OCI-LY3 (cell line): Measurements from ENCODE around the gene POU5F2.

Source experiments
- H2AFZ ChIP-seq: fragments of 200-600, 300-600 bp; shearing (Covaris generic); 2 replicates; pipeline ENCODE4 v1.6.0; 2014; ENCODE audit warnings: antibody characterized with exemption, low read depth, low read length
- H3K27ac ChIP-seq: fragments of 200-600, 300-600 bp; sonication (generic); 2 replicates; pipeline ENCODE4 v1.5.1; 2014; ENCODE audit warnings: mild to moderate bottlenecking, low read length, moderate library complexity, mixed read lengths
- H3K27me3 ChIP-seq: fragments of 200-600, 300-600 bp; sonication (generic); 2 replicates; pipeline ENCODE4 v1.6.1; 2014; ENCODE audit warnings: low read depth, low read length, mixed read lengths
- H3K36me3 ChIP-seq: fragments of 200-600, 300-600 bp; sonication (generic); replicated peaks from 2 replicates; pipeline ENCODE3; 2014; ENCODE audit warnings: low read depth, low read length, mixed read lengths
- H3K4me1 ChIP-seq: fragments of 300-600, 200-600 bp; sonication (generic); 2 replicates; pipeline ENCODE4 v1.6.1; 2014; ENCODE audit warnings: low read length, mixed read lengths
- H3K4me2 ChIP-seq: fragments of 200-600, 300-600 bp; sonication (generic); 2 replicates; pipeline ENCODE4 v1.6.1; 2014; ENCODE audit warnings: low read length, mixed read lengths
- H3K4me3 ChIP-seq: fragments of 300-600, 200-600 bp; sonication (generic); 2 replicates; pipeline ENCODE4 v1.5.1; 2014; ENCODE audit warnings: antibody characterized with exemption, mild to moderate bottlenecking, low read length, moderate library complexity
- H3K79me2 ChIP-seq: fragments of 300-600, 200-600 bp; shearing (Covaris generic); 2 replicates; pipeline ENCODE4 v1.6.1; 2014; ENCODE audit warnings: mild to moderate bottlenecking, low read length, mixed read lengths
- H3K9ac ChIP-seq: fragments of 300-600, 200-600 bp; shearing (Covaris generic); 2 replicates; pipeline ENCODE4 v1.6.0; 2014; ENCODE audit warnings: mild to moderate bottlenecking, low read length, moderate library complexity
- H3K9me3 ChIP-seq: fragments of 200-600, 300-600 bp; shearing (Covaris generic); 2 replicates; pipeline ENCODE4 v1.6.1; 2014; ENCODE audit warnings: low read length, mixed read lengths; ENCODE audit not compliant: insufficient read depth
- H4K20me1 ChIP-seq: fragments of 200-600, 300-600 bp; sonication (generic); 2 replicates; pipeline ENCODE4 v1.6.1; 2016; ENCODE audit warnings: low read length, mixed read lengths; ENCODE audit not compliant: insufficient read depth
- CTCF ChIP-seq: fragments of 200-600, 300-600 bp; sonication (generic); IDR thresholded peaks from 2 replicates; pipeline ENCODE4 v1.5.1; 2014; ENCODE audit warnings: antibody characterized with exemption, low read length, low read depth
- EZH2phosphoT487 ChIP-seq: fragments of 200-600 bp; shearing (Covaris generic); IDR thresholded peaks from 2 replicates; pipeline ENCODE4 v1.6.1; 2018; ENCODE audit warnings: antibody characterized with exemption, mixed run types, low read depth

Gene POU5F2

GRCh38 chr5:93755716-93756115, 14.3 kb upstream of the POU5F2 start:
- Histone ChIP-seq H3K4me3 (no peak overlapping the region), H3K27ac (no peak overlapping the region), H3K4me1 (no peaks in the 10 kb centered on the region), H3K9ac (no peak overlapping the region), H3K4me2 (no peak overlapping the region), H2AFZ (no peak overlapping the region), H3K9me3 (no peaks in the 10 kb centered on the region), H3K79me2 (no peaks in the 10 kb centered on the region), H4K20me1 (no peaks in the 10 kb centered on the region), H3K27me3 (no peaks in the 10 kb centered on the region), H3K36me3 (no peaks in the 10 kb centered on the region)
- TF ChIP-seq CTCF (no peak), EZH2phosphoT487 (no peak)

DNA sequence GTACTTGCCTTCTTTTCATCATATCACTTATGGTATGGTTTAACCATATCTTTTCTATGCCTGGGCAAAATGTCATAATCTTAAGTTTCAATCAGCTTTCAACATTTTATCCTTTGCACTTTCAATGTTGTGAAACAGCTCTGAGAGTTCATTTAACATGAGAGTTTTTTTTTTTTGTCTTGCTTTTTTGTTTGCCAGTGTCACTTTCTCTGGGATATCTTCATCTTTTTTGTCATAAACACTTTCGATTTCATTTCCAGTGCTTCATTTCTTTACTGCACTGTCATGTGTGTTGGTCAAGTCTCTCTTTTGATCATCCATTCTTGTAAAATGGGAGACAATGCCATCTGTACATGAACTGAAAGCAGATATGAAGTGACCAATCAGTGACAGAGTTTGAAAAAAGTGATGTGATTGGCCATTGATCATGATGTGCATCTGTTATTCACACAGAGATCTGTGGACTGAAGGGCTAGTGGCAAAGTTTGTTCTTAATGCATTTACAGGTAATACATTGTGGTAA, 7.5 kb upstream of the POU5F2 start:
- Histone ChIP-seq H3K36me3 (no peaks in the 10 kb centered on the region), H3K4me2 (no peak overlapping the region), H3K4me3 (no peak overlapping the region), H3K27ac (no peak overlapping the region), H3K9me3 (no peaks in the 10 kb centered on the region), H3K79me2 (no peaks in the 10 kb centered on the region), H3K9ac (no peak overlapping the region), H4K20me1 (no peaks in the 10 kb centered on the region), H3K27me3 (no peaks in the 10 kb centered on the region), H2AFZ (no peak overlapping the region), H3K4me1 (peaks cover 5% of the 10 kb centered on the region)
- no peak for TF ChIP-seq EZH2phosphoT487
- TF ChIP-seq CTCF = no peak

DNA sequence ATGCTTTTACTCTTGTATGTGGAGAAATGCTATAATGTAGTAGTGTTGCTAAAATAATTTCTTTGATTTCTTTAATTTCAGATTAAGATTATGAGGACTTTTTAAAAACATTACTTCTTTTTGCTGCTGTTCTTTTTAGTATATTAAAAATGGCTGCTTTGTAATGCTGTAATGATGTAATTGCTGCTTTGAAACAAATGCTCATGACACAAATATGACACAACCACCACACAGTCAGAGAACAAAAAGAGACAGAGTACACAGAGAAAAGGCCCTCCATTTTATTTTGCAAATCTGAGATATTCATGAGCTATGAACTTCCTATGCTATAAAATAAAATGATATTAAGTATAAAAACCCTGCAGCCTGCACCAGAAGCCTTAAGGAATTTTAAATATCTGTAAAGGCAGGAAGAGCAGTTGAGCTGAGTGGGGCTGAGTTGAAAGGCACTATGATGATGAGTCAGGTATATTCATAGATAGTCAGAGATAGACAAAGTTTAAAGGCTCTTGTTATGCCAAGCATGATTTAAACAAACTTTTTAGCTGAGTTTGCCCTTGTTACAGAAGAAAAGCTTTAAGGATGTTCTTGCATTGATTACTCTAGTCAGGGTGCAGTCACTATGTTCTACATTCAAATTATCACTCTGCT, 5.1 kb upstream of the POU5F2 start:
- Histone ChIP-seq H3K9ac (no peak overlapping the region), H2AFZ (no peak overlapping the region), H3K4me1 (peaks cover 15% of the 10 kb centered on the region), H4K20me1 (no peaks in the 10 kb centered on the region), H3K27me3 (no peaks in the 10 kb centered on the region), H3K79me2 (no peaks in the 10 kb centered on the region), H3K4me3 (no peak overlapping the region), H3K4me2 (no peak overlapping the region), H3K27ac (no peak overlapping the region), H3K9me3 (no peaks in the 10 kb centered on the region), H3K36me3 (no peaks in the 10 kb centered on the region)
- no peak for TF ChIP-seq EZH2phosphoT487
- TF ChIP-seq CTCF = no peak

DNA sequence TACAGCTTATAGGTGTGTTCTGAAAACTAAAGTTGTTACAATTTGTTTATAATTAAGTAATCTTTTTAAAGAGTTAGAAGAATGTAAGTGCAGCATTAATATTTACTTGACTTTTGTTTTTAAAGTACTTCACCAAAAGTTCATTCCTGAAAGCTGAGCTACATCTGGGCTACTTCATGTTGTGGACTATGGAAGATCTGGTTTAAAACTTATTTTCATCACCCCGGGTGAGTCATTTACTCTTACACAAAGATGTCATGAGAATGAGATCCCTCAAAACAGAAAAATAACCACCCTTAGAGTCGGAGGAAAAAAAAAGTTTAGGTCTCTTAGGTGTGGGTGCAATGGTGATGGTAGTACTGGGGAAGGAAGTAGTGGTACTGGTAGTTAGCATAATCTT, 5.1 kb downstream of the POU5F2 start:
- no peak overlapping the region for H3K9ac ChIP-seq
- H3K9me3 ChIP-seq = no peaks in the 10 kb centered on the region
- no peaks in the 10 kb centered on the region for H3K79me2 ChIP-seq
- peaks cover 20% of the 10 kb centered on the region for H3K4me1 ChIP-seq
- no peaks in the 10 kb centered on the region for H4K20me1 ChIP-seq
- no peak overlapping the region for H3K4me2 ChIP-seq
- H3K4me3 ChIP-seq = no peak overlapping the region
- TF ChIP-seq EZH2phosphoT487 (no peak), CTCF (no peak)
- no peaks in the 10 kb centered on the region for H3K27me3 ChIP-seq
- no peak overlapping the region for H3K27ac ChIP-seq
- no peak overlapping the region for H2AFZ ChIP-seq
- peaks cover 2% of the 10 kb centered on the region for H3K36me3 ChIP-seq
